ENCODE data around the gene ZHX3.

The ZHX3 gene

DNA sequence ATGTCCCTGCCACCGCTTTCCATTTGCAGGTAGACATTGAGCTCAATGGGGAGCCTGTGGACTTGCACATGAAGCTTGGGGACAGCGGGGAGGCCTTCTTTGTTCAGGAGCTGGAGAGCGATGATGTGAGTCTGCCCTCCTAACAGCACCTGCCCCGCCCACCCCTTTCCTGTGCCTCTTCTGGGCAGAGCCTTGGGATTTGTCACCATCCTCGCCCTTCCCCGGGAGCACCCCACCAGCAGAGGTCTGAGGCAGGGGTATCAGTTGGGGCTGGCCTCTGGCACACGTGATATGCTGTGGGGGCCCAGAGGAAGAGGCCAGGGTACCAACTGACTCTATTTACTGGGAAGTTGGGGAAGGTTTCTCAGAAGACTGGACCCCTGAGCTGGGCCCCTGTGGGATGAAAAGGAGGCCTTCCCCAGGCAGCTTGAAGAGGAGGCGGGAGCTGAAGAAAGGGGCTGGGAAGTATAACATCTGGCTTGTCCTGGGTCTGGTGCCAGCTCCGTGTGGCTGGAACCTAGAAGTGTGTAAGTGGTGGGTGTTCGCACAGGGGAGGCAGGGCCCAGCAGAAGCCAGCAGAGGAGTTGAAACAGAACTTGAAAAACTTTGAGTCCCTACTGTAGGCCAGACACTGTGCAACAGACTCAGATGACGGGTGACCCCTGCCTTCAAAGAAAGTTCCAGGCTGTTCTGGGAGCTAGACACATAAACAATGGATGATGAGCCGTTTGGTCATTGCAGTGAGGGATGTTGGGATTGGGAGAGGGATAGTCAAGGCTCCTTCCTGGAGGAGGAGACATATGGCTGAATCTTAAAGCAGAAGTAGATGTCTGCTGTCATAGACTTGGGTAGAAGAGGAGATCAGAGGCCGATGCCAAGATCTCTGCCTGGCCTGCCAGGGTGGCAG lies 30.2 kb upstream of the ZHX3 start:
- Histone ChIP-seq H3K4me1 (ENCODE audit: low read depth, poor library complexity, severe bottlenecking) (peaks cover 3% of the 10 kb centered on the region), H3K4me3 (IDR thresholded peaks at IDR 0.05; ENCODE audit: insufficient read depth, low read depth, low read length) (no peak overlapping the region), H3K36me3 (ENCODE audit: insufficient read depth) (no peaks in the 10 kb centered on the region), H3K9ac (no peak overlapping the region), H3K27me3 (ENCODE audit: insufficient read depth, low read depth) (no peaks in the 10 kb centered on the region), H4K20me1 (ENCODE audit: insufficient read depth) (no peaks in the 10 kb centered on the region), H3K4me2 (no peak overlapping the region), H2AFZ (ENCODE audit: low read depth) (no peak overlapping the region), H3K27ac (no peak overlapping the region), H3K79me2 (ENCODE audit: insufficient read depth, low read depth) (no peaks in the 10 kb centered on the region)
- TF ChIP-seq, protein P1, sequence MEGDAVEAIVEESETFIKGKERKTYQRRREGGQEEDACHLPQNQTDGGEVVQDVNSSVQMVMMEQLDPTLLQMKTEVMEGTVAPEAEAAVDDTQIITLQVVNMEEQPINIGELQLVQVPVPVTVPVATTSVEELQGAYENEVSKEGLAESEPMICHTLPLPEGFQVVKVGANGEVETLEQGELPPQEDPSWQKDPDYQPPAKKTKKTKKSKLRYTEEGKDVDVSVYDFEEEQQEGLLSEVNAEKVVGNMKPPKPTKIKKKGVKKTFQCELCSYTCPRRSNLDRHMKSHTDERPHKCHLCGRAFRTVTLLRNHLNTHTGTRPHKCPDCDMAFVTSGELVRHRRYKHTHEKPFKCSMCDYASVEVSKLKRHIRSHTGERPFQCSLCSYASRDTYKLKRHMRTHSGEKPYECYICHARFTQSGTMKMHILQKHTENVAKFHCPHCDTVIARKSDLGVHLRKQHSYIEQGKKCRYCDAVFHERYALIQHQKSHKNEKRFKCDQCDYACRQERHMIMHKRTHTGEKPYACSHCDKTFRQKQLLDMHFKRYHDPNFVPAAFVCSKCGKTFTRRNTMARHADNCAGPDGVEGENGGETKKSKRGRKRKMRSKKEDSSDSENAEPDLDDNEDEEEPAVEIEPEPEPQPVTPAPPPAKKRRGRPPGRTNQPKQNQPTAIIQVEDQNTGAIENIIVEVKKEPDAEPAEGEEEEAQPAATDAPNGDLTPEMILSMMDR (conservative IDR thresholded peaks at IDR 0.05; ENCODE audit: low read depth, low read length) = no peak

DNA sequence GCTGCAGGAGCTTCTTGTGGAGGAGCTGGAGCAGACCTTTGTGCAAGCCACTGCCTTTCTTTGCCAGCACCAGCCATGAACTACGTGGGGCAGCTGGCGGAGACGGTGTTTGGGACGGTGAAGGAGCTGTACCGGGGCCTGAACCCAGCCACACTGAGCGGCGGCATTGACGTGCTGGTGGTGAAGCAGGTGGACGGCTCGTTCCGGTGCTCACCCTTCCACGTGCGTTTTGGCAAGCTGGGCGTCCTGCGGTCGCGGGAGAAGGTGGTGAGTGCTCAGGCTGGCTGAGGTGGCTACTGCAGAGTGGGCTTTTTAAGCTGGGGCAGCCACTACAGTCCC lies 28.2 kb upstream of the ZHX3 start:
- TF ChIP-seq, protein P1 (conservative IDR thresholded peaks at IDR 0.05; ENCODE audit: low read depth, low read length) = no peak
- Histone ChIP-seq H2AFZ (ENCODE audit: low read depth) (no peak overlapping the region), H3K9ac (no peak overlapping the region)

DNA sequence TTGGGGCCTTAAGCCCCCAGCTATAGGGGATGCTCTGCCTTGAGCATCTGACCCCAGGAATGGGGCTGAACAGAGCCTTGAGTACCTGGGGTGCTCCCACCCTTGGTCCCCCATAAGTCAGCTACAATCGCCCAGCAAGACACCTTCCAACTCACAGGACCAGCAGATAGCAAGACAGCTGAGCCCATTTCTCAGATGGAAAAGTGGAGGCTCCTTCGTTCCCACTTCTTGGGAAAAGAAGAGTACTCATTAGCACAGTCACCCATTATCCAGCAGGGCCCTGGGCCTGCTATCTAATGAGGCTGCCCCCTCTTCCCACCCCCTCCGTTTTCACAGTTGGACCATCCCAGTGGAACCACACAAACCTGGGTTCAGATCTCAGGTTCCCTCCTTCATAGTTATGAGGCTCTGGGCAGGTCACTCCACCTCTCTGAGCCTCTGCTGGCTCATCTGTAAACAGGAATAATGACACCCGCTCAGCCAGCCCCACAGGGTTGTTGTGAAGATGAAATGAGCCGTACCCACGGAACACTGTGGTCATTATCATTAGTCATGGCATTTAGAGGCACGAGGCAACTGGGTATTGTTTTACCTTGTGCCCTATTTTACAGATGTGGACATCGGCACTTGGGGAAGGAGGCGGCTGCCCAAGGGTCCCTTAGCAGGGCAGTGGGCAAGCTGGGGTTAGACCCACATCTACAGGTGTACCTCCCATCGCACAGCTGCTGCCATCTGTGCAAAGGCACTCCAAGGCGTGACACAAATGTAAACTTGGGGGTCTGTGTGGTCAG lies 27.6 kb upstream of the ZHX3 start:
- no peak overlapping the region for H2AFZ ChIP-seq (ENCODE audit: low read depth)
- H3K79me2 ChIP-seq (ENCODE audit: insufficient read depth, low read depth) = no peaks in the 10 kb centered on the region
- H3K4me3 ChIP-seq (IDR thresholded peaks at IDR 0.05; ENCODE audit: insufficient read depth, low read depth, low read length) = no peak overlapping the region

More for the DNA sequence above, 28.2 kb upstream of the ZHX3 start:
- H3K4me2 ChIP-seq = no peak overlapping the region
- no peak overlapping the region for H3K4me3 ChIP-seq (IDR thresholded peaks at IDR 0.05; ENCODE audit: insufficient read depth, low read depth, low read length)
- H3K79me2 ChIP-seq (ENCODE audit: insufficient read depth, low read depth) = no peaks in the 10 kb centered on the region
- H3K27ac ChIP-seq = no peak overlapping the region
- no peaks in the 10 kb centered on the region for H3K36me3 ChIP-seq (ENCODE audit: insufficient read depth)
- no peaks in the 10 kb centered on the region for H4K20me1 ChIP-seq (ENCODE audit: insufficient read depth)
- no peaks in the 10 kb centered on the region for H3K27me3 ChIP-seq (ENCODE audit: insufficient read depth, low read depth)
- peaks cover 3% of the 10 kb centered on the region for H3K4me1 ChIP-seq (ENCODE audit: low read depth, poor library complexity, severe bottlenecking)

DNA sequence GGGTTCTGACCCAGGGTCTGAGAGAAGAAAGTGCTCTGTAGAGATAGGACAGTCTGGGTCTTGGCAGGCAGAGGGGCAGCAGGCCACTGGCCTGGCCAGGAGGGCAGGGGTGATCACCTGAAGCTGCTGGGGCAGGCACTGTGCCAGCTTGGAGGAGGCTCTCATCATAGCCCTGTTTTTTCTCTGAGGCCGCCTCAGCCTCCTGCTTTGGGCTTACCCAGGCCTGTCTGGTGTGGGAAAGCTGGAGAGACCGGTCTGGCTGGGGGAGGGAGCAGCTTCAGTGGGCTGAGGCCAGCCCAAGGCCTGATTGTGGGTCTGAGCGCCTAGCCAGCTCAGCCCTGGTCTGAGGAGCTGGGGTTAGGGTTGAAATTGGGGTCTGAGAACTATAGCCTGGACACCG lies 26.9 kb upstream of the ZHX3 start:
- H3K27ac ChIP-seq = no peak overlapping the region
- H3K4me3 ChIP-seq (IDR thresholded peaks at IDR 0.05; ENCODE audit: insufficient read depth, low read depth, low read length) = no peak overlapping the region
- H3K4me2 ChIP-seq = no peak overlapping the region
- H2AFZ ChIP-seq (ENCODE audit: low read depth) = no peak overlapping the region
- H3K36me3 ChIP-seq (ENCODE audit: insufficient read depth) = no peaks in the 10 kb centered on the region
- TF ChIP-seq, protein P1 (conservative IDR thresholded peaks at IDR 0.05; ENCODE audit: low read depth, low read length) = no peak
- H3K79me2 ChIP-seq (ENCODE audit: insufficient read depth, low read depth) = no peaks in the 10 kb centered on the region
- H4K20me1 ChIP-seq (ENCODE audit: insufficient read depth) = no peaks in the 10 kb centered on the region
- peaks cover 15% of the 10 kb centered on the region for H3K4me1 ChIP-seq (ENCODE audit: low read depth, poor library complexity, severe bottlenecking)
- no peak overlapping the region for H3K9ac ChIP-seq
- H3K27me3 ChIP-seq (ENCODE audit: insufficient read depth, low read depth) = no peaks in the 10 kb centered on the region

More for the DNA sequence above, 27.6 kb upstream of the ZHX3 start:
- Histone ChIP-seq H3K27me3 (ENCODE audit: insufficient read depth, low read depth) (no peaks in the 10 kb centered on the region), H3K4me1 (ENCODE audit: low read depth, poor library complexity, severe bottlenecking) (peaks cover 8% of the 10 kb centered on the region), H3K27ac (no peak overlapping the region), H3K9ac (no peak overlapping the region), H3K36me3 (ENCODE audit: insufficient read depth) (no peaks in the 10 kb centered on the region), H3K4me2 (no peak overlapping the region), H4K20me1 (ENCODE audit: insufficient read depth) (no peaks in the 10 kb centered on the region)
- TF ChIP-seq, protein P1 (conservative IDR thresholded peaks at IDR 0.05; ENCODE audit: low read depth, low read length) = no peak
